ENCODE measurements around the gene SMIM29. TPM values are rescaled to one million over a fixed set of nuclear protein-coding genes. Genes with fewer than 3 reads are reported as not detected.
"Not testable (repeated sequence)": the region's sequence is repeated elsewhere in the genome, so short reads cannot be mapped to it uniquely, and the experiment has no call there.

The SMIM29 gene
- total RNA-seq, 1 experiment from 2014 or later, result 5.4 TPM

GRCh38 chr6:34272013-34272926, 23.5 kb upstream of the SMIM29 start:
- no peak overlapping the region for H3K9ac ChIP-seq (ENCODE audit: extremely low read depth, insufficient read length, low read length)
- no peak overlapping the region for H3K56ac ChIP-seq (ENCODE audit: insufficient read length, low read depth, low read length)
- H2BK15ac ChIP-seq (ENCODE audit: low read depth, low read length), result no peak overlapping the region
- H3K27me3 ChIP-seq (ENCODE audit: insufficient read depth, low read length), result no peaks in the 10 kb centered on the region
- no peak overlapping the region for H3K4ac ChIP-seq (ENCODE audit: low read depth, low read length)
- no peak overlapping the region for H2AFZ ChIP-seq (ENCODE audit: low read length)
- H2BK120ac ChIP-seq (ENCODE audit: low read depth, low read length, poor library complexity, severe bottlenecking), result no peak overlapping the region
- H3K9me3 Mint-ChIP-seq, result no peaks in the 10 kb centered on the region; a peak in 1 of 5 replicates
- H3K27ac Mint-ChIP-seq, result peak overlapping the region in 1 of 3 experiments; percentile 63; a peak in 2 of 7 replicates
- H4K91ac ChIP-seq (ENCODE audit: insufficient read length, low read depth, low read length), result no peak overlapping the region
- no peak overlapping the region for H3K4me2 ChIP-seq (ENCODE audit: insufficient read depth, insufficient read length, low read length)
- H3K36me3 Mint-ChIP-seq (ENCODE audit: insufficient read depth in 1 of 3, low read depth in 3 of 3), result no peaks in the 10 kb centered on the region
- no peak overlapping the region for H3K27ac ChIP-seq (ENCODE audit: insufficient read length, low read depth, low read length)
- no peak overlapping the region for H2BK20ac ChIP-seq (ENCODE audit: low read depth, low read length, poor library complexity, severe bottlenecking)
- H3K4me1 ChIP-seq (ENCODE audit: insufficient read depth, low read length), result no peaks in the 10 kb centered on the region
- no peak overlapping the region for H3K14ac ChIP-seq (ENCODE audit: insufficient read depth, low read length)
- no peak overlapping the region for H4K8ac ChIP-seq (replicated peaks; ENCODE audit: insufficient read length, low read depth, low read length)
- H4K5ac ChIP-seq (ENCODE audit: insufficient read length, low read depth, low read length), result no peak overlapping the region
- no peak overlapping the region for H2AK5ac ChIP-seq (ENCODE audit: insufficient read length, low read length)
- no peaks in the 10 kb centered on the region for H3K27me3 Mint-ChIP-seq (ENCODE audit: low read depth)
- peak; percentile 48 for TF ChIP-seq CTCF (conservative IDR thresholded peaks at IDR 0.05)
- H3T11ph ChIP-seq (ENCODE audit: low read length), result no peak overlapping the region
- no peaks in the 10 kb centered on the region for H3K23me2 ChIP-seq (ENCODE audit: insufficient read length, low read depth, low read length, poor library complexity, severe bottlenecking)
- peaks cover 5 to 7% of the 10 kb centered on the region in 2 experiments for H3K4me1 Mint-ChIP-seq
- no peaks in the 10 kb centered on the region for H3K79me1 ChIP-seq (ENCODE audit: insufficient read depth, low read depth, low read length, poor library complexity, severe bottlenecking)
- peak; percentile 60 for DNase-seq
- H3K23ac ChIP-seq (ENCODE audit: insufficient read length, low read depth, low read length), result no peak overlapping the region
- H3K79me2 ChIP-seq (ENCODE audit: insufficient read depth, low read length), result no peaks in the 10 kb centered on the region
- H3K18ac ChIP-seq (ENCODE audit: insufficient read length, low read depth, low read length), result no peak overlapping the region
- H4K20me1 ChIP-seq (ENCODE audit: control insufficient read depth, insufficient read depth, insufficient read length), result no peaks in the 10 kb centered on the region
- no peaks in the 10 kb centered on the region for H3K9me3 ChIP-seq (ENCODE audit: control insufficient read depth, low read depth, low read length)
- no CpG with 5 or more reads among the region's 13 CpGs for WGBS (ENCODE audit: extremely low coverage, insufficient read length, low lambda C conversion rate)
- H3K4me3 Mint-ChIP-seq, result no peak overlapping the region
- no peak overlapping the region for H2BK5ac ChIP-seq (ENCODE audit: insufficient read length, low read length)
- no peak overlapping the region for H2BK12ac ChIP-seq (ENCODE audit: insufficient read length, low read depth, low read length)

GRCh38 chr6:34269658-34270341, 21.0 kb upstream of the SMIM29 start:
- no CpG with 5 or more reads among the region's 17 CpGs for WGBS (ENCODE audit: extremely low coverage, insufficient read length, low lambda C conversion rate)
- not testable (repeated sequence) for H3K79me1 ChIP-seq (ENCODE audit: insufficient read depth, low read depth, low read length, poor library complexity, severe bottlenecking); H3K4me1 ChIP-seq (ENCODE audit: insufficient read depth, low read length); H3K56ac ChIP-seq (ENCODE audit: insufficient read length, low read depth, low read length); H4K8ac ChIP-seq (replicated peaks; ENCODE audit: insufficient read length, low read depth, low read length); H3K36me3 Mint-ChIP-seq (ENCODE audit: insufficient read depth in 1 of 3, low read depth in 3 of 3); DNase-seq; H3K18ac ChIP-seq (ENCODE audit: insufficient read length, low read depth, low read length); H3K23me2 ChIP-seq (ENCODE audit: insufficient read length, low read depth, low read length, poor library complexity, severe bottlenecking); H2BK15ac ChIP-seq (ENCODE audit: low read depth, low read length); H3K4me2 ChIP-seq (ENCODE audit: insufficient read depth, insufficient read length, low read length); H3K23ac ChIP-seq (ENCODE audit: insufficient read length, low read depth, low read length); H2AFZ ChIP-seq (ENCODE audit: low read length); H2BK12ac ChIP-seq (ENCODE audit: insufficient read length, low read depth, low read length); H3K9me3 Mint-ChIP-seq; H3K27ac ChIP-seq (ENCODE audit: insufficient read length, low read depth, low read length); H3K4me1 Mint-ChIP-seq; H4K5ac ChIP-seq (ENCODE audit: insufficient read length, low read depth, low read length); H3K27me3 ChIP-seq (ENCODE audit: insufficient read depth, low read length); H4K20me1 ChIP-seq (ENCODE audit: control insufficient read depth, insufficient read depth, insufficient read length); H2BK5ac ChIP-seq (ENCODE audit: insufficient read length, low read length); H3K14ac ChIP-seq (ENCODE audit: insufficient read depth, low read length); H3K4me3 Mint-ChIP-seq; H4K91ac ChIP-seq (ENCODE audit: insufficient read length, low read depth, low read length); H3K79me2 ChIP-seq (ENCODE audit: insufficient read depth, low read length); H3K27me3 Mint-ChIP-seq (ENCODE audit: low read depth); H3K9ac ChIP-seq (ENCODE audit: extremely low read depth, insufficient read length, low read length); H3K4ac ChIP-seq (ENCODE audit: low read depth, low read length); H2AK5ac ChIP-seq (ENCODE audit: insufficient read length, low read length); H3K9me3 ChIP-seq (ENCODE audit: control insufficient read depth, low read depth, low read length); H2BK20ac ChIP-seq (ENCODE audit: low read depth, low read length, poor library complexity, severe bottlenecking); H2BK120ac ChIP-seq (ENCODE audit: low read depth, low read length, poor library complexity, severe bottlenecking); H3T11ph ChIP-seq (ENCODE audit: low read length)
- peak overlapping the region in 2 of 3 experiments; percentile 50 to 86; a peak in 2 of 7 replicates for H3K27ac Mint-ChIP-seq
